Endothelial cell (in vitro differentiated cells): ENCODE results near the gene SIN3A. TPM values are rescaled to one million over a fixed set of nuclear protein-coding genes. Genes with fewer than 3 reads are reported as not detected.

Experiments used
- DNase-seq: peaks from one replicate; pipeline ENCODE4 v3.0.0; 2021; ENCODE audit warnings: low spot score
- H3K27ac Mint-ChIP-seq: one replicate; pipeline ENCODE4 v1.8.0; 2021; ENCODE audit warnings: mixed read lengths, inconsistent platforms; ENCODE audit not compliant: unreplicated experiment
- H3K27me3 Mint-ChIP-seq: one replicate; pipeline ENCODE4 v1.8.0; 2021; ENCODE audit warnings: mild to moderate bottlenecking, moderate library complexity, mixed read lengths, inconsistent platforms; ENCODE audit not compliant: unreplicated experiment
- H3K36me3 Mint-ChIP-seq: one replicate; pipeline ENCODE4 v1.8.0; 2021; ENCODE audit warnings: mild to moderate bottlenecking, low read depth, mixed read lengths, inconsistent platforms; ENCODE audit not compliant: unreplicated experiment
- H3K4me1 Mint-ChIP-seq: one replicate; pipeline ENCODE4 v1.8.0; 2021; ENCODE audit warnings: mild to moderate bottlenecking, mixed read lengths, inconsistent platforms; ENCODE audit not compliant: unreplicated experiment
- H3K4me3 Mint-ChIP-seq: one replicate; pipeline ENCODE4 v1.8.0; 2021; ENCODE audit warnings: mild to moderate bottlenecking, mixed read lengths, inconsistent platforms; ENCODE audit not compliant: unreplicated experiment
- H3K9me3 Mint-ChIP-seq: one replicate; pipeline ENCODE4 v1.8.0; 2021; ENCODE audit warnings: mixed read lengths, inconsistent platforms; ENCODE audit not compliant: unreplicated experiment
- CTCF ChIP-seq: fragments of 200-600 bp; sonication (generic); IDR thresholded peaks from one replicate; pipeline ENCODE4 v1.5.0; 2021; ENCODE audit warnings: antibody characterized with exemption; ENCODE audit not compliant: unreplicated experiment
- total RNA-seq: library from RNA; stranded (reverse); fragmentation: NEBNext Ultra II Directional; extraction: Animal tissue kit (Norgen Biotek cat#: 25700); gene quantifications from one replicate; pipeline ENCODE4 v1.2.1, GENCODE V29; 2021; ENCODE audit not compliant: unreplicated experiment

SIN3A gene
- total RNA-seq, 1 donor from 2014 or later: 67.3 TPM

DNA sequence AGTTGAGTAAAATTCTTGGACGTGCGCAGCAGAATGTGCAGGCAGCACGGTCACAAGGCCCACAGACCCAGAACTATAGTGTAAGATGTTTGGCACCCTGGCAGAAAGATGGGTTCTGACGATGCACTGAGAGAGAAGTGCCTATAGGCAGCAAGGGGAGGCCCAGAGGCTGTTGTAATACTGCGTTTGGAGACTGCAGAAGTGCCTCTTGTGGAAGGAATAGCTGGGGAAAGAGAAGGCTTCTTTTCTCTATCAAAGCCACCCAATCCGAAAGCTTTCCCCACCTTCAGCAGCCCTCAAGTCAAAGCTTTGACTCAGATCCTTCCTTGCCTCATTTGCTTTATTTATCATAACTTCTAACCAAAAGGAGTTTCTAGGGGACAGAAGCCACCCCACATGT, 5.2 kb upstream of the SIN3A start:
- Mint-ChIP-seq H3K27me3 (peaks cover 16% of the 10 kb centered on the region), H3K36me3 (peaks cover 4% of the 10 kb centered on the region), H3K4me1 (peaks cover 20% of the 10 kb centered on the region), H3K4me3 (peak overlapping the region; percentile 95), H3K9me3 (no peaks in the 10 kb centered on the region), H3K27ac (peak overlapping the region; percentile 78)
- no peak for TF ChIP-seq CTCF
- no peak for DNase-seq

DNA sequence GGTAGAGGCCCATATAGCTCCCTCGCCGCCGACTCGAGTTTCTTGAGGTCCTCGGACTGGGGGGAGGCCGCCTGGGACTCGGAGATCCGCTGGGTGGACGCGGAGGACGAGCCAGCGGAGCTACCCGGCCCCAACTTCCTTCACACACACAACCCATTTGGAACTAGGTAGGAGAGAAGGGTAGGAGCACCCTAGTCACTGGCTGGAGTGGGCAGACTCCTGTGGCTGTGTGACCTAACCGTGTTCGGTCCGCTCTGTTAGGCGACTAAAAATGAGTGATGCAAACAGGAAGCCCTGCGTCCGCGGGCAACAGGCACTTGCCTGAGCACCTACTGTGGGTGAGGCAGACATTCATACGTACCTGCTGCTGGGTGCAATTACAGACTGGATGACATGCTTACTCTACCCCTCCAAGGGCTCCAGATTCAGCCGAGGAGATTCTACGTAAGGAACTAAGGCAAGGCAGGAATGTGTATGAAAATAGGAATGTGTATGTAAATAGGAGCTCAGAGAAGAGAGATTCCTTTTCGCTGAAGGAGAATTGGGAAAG, 4.6 kb upstream of the SIN3A start:
- no peak for TF ChIP-seq CTCF
- H3K27ac Mint-ChIP-seq: peak overlapping the region; percentile 58
- DNase-seq: peak; percentile 37
- no peaks in the 10 kb centered on the region for H3K9me3 Mint-ChIP-seq
- peaks cover 20% of the 10 kb centered on the region for H3K4me1 Mint-ChIP-seq
- H3K27me3 Mint-ChIP-seq: peaks cover 15% of the 10 kb centered on the region
- peaks cover 3% of the 10 kb centered on the region for H3K36me3 Mint-ChIP-seq
- H3K4me3 Mint-ChIP-seq: peak overlapping the region; percentile 95

DNA sequence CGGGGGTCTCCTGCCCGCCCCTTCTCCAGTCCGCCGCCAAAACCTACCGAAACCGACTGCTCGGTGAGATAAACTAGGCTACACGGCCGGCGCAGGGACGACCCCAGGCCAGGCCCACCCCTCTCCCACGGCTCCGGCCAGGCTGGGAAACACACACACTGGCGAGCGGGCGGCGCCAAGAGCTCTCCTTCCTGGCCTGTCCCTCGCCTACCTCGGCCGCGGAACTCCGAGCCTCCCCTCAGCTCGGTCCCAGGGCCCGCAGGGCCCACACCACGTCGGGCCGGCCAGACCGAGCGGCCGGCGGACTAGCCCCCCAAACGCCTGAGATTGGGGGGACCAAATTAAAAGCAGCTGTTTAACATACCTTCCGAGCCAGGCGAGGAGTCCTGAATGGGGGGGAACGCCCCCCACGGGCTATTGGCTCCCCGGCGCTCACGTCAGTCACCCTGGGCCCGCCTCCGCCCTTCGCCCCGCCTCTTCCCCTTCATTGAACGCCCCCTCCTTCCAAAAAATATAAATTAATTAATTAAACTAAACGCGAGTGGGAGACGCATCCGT, 4.0 kb upstream of the SIN3A start:
- Mint-ChIP-seq H3K27me3 (peaks cover 12% of the 10 kb centered on the region), H3K36me3 (no peaks in the 10 kb centered on the region), H3K27ac (peak overlapping the region; percentile 83), H3K4me1 (peaks cover 20% of the 10 kb centered on the region), H3K4me3 (peak overlapping the region; percentile 95), H3K9me3 (no peaks in the 10 kb centered on the region)
- DNase-seq: peak; percentile 82
- TF ChIP-seq CTCF: no peak

DNA sequence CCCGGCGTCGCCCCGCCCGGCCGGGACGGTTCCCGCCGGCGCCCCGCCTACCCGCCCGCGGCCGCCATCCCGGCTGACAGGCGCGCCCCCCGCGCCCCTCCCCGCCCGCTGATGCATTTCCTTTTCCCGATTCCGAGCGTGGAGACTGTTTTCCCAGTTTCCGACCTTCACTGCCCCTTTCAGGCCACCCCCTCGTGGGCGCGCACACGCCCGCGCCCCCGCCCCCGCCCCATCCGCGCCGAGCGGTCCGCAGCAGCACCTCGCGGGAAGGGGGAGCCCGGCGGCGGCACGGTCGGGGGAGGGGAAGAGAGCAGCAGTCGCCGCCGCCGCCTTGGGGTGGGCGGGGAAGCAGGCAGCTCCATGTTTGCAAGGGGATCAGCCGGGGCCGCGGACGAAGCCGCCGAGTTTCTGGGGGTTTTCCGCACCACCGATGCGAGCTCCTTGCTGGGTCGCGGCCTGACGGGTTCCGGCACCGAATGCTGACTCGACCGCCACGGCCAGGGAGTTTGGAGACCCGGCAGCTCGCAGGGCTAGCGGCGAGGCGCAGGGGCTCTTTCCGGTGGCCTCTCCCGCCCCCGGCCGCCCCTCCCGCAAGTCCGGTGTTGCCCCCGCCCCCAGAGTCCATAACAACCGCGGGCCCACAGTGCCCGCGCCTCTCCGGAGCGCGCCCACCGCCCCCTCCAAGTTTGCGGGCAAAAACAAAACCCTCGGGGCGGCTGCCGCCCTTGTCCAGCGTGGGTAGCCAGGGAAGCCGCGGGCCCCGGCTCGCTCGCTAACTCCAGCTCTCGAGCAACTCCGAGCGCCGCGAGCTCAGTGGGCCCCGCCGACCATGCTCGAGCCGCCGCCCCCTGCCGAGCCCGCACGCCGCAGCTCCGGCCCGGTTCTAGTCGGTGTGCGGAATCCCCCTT, 3.2 kb upstream of the SIN3A start:
- TF ChIP-seq CTCF: no peak
- H3K4me1 Mint-ChIP-seq: peaks cover 26% of the 10 kb centered on the region
- peaks cover 14% of the 10 kb centered on the region for H3K27me3 Mint-ChIP-seq
- DNase-seq: peak; percentile 74
- peak overlapping the region; percentile 83 for H3K27ac Mint-ChIP-seq
- no peaks in the 10 kb centered on the region for H3K36me3 Mint-ChIP-seq
- H3K4me3 Mint-ChIP-seq: peak overlapping the region; percentile 95
- no peaks in the 10 kb centered on the region for H3K9me3 Mint-ChIP-seq
